NB4 (cell line): Measurements from ENCODE around the gene CDH23.

Experiments
- POLR2A ChIP-seq: IDR thresholded peaks from 2 replicates; pipeline ENCODE4 v1.6.1; 2011; ENCODE audit warnings: mild to moderate bottlenecking; ENCODE audit not compliant: insufficient read length; ENCODE audit errors: extremely low read depth
- TF ChIP-seq, protein P1 (sequence below): IDR thresholded peaks from one replicate; pipeline ENCODE4 v1.5.1; 2012; ENCODE audit warnings: low read depth, low read length

DNA sequence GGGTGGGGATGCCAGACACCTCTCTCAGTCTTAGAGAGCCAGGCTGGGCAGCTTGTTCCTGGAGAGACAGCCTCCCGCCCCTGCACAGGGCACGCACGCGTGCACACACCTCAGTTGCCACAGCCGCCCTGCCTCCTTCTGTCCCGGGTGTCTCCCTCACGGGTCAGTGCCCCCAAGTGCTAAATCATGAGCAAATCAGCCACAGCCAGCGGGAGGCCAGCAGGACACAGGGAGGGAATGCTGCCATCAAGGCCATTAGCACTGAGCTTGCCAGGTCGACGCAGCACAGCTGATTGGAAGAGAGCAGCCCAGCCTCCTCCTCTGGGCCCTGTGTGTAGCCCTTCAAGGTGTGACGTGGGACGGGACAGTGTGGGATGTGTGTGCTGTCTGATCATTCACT is 130.4 kb downstream of the CDH23 start:
- TF ChIP-seq, protein P1, sequence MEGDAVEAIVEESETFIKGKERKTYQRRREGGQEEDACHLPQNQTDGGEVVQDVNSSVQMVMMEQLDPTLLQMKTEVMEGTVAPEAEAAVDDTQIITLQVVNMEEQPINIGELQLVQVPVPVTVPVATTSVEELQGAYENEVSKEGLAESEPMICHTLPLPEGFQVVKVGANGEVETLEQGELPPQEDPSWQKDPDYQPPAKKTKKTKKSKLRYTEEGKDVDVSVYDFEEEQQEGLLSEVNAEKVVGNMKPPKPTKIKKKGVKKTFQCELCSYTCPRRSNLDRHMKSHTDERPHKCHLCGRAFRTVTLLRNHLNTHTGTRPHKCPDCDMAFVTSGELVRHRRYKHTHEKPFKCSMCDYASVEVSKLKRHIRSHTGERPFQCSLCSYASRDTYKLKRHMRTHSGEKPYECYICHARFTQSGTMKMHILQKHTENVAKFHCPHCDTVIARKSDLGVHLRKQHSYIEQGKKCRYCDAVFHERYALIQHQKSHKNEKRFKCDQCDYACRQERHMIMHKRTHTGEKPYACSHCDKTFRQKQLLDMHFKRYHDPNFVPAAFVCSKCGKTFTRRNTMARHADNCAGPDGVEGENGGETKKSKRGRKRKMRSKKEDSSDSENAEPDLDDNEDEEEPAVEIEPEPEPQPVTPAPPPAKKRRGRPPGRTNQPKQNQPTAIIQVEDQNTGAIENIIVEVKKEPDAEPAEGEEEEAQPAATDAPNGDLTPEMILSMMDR: no peak
- no peak for TF ChIP-seq POLR2A
